ENCODE data around the gene SFSWAP.

Gene SFSWAP

GRCh38 chr12:131745706-131746105 is 34.8 kb downstream of the SFSWAP start:
- TF ChIP-seq POU2F2 (IDR thresholded peaks at IDR 0.05; ENCODE audit: low read depth, low read length) (no peak), POLR2A (IDR thresholded peaks at IDR 0.05; ENCODE audit: low read depth, low read length) (no peak), POLR2AphosphoS5 (IDR thresholded peaks at IDR 0.05; ENCODE audit: low read depth, low read length) (no peak), TAF1 (IDR thresholded peaks at IDR 0.05; ENCODE audit: low read depth, low read length) (no peak), PAX5 (IDR thresholded peaks at IDR 0.05; ENCODE audit: insufficient read depth, low read length, severe bottlenecking) (no peak), SPI1 (IDR thresholded peaks at IDR 0.05; ENCODE audit: low read depth, low read length) (no peak)
- no peak for FAIRE-seq
- DNase-seq (ENCODE audit: insufficient read length, low spot score), result no peak

- no peak for TF ChIP-seq POU2F2 (IDR thresholded peaks at IDR 0.05; ENCODE audit: low read depth, low read length)
- no peak for TF ChIP-seq PAX5 (IDR thresholded peaks at IDR 0.05; ENCODE audit: insufficient read depth, low read length, severe bottlenecking)
- no peak for TF ChIP-seq POLR2A (IDR thresholded peaks at IDR 0.05; ENCODE audit: low read depth, low read length)
- TF ChIP-seq TAF1 (IDR thresholded peaks at IDR 0.05; ENCODE audit: low read depth, low read length), result no peak
- no peak for TF ChIP-seq POLR2AphosphoS5 (IDR thresholded peaks at IDR 0.05; ENCODE audit: low read depth, low read length)
- TF ChIP-seq SPI1 (IDR thresholded peaks at IDR 0.05; ENCODE audit: low read depth, low read length), result no peak
- FAIRE-seq (no peak), DNase-seq (ENCODE audit: insufficient read length, low spot score) (no peak)
Observed at GRCh38 chr12:131747276-131748177, 36.6 kb downstream of the SFSWAP start.

GRCh38 chr12:131749618-131750315 is 38.9 kb downstream of the SFSWAP start:
- no peak for DNase-seq (ENCODE audit: insufficient read length, low spot score)
- FAIRE-seq, result no peak
- TF ChIP-seq POU2F2 (IDR thresholded peaks at IDR 0.05; ENCODE audit: low read depth, low read length), result no peak
- TF ChIP-seq POLR2AphosphoS5 (IDR thresholded peaks at IDR 0.05; ENCODE audit: low read depth, low read length), result no peak
- TF ChIP-seq POLR2A (IDR thresholded peaks at IDR 0.05; ENCODE audit: low read depth, low read length), result no peak
- TF ChIP-seq PAX5 (IDR thresholded peaks at IDR 0.05; ENCODE audit: insufficient read depth, low read length, severe bottlenecking), result no peak
- no peak for TF ChIP-seq SPI1 (IDR thresholded peaks at IDR 0.05; ENCODE audit: low read depth, low read length)
- TF ChIP-seq TAF1 (IDR thresholded peaks at IDR 0.05; ENCODE audit: low read depth, low read length), result no peak

GRCh38 chr12:131751335-131751734 is 40.4 kb downstream of the SFSWAP start:
- no peak for DNase-seq (ENCODE audit: insufficient read length, low spot score)
- TF ChIP-seq PAX5 (IDR thresholded peaks at IDR 0.05; ENCODE audit: insufficient read depth, low read length, severe bottlenecking) (no peak), POLR2AphosphoS5 (IDR thresholded peaks at IDR 0.05; ENCODE audit: low read depth, low read length) (no peak), POLR2A (IDR thresholded peaks at IDR 0.05; ENCODE audit: low read depth, low read length) (no peak), TAF1 (IDR thresholded peaks at IDR 0.05; ENCODE audit: low read depth, low read length) (no peak), SPI1 (IDR thresholded peaks at IDR 0.05; ENCODE audit: low read depth, low read length) (no peak), POU2F2 (IDR thresholded peaks at IDR 0.05; ENCODE audit: low read depth, low read length) (no peak)
- FAIRE-seq, result no peak

GRCh38 chr12:131752451-131752850 is 41.6 kb downstream of the SFSWAP start:
- DNase-seq (ENCODE audit: insufficient read length, low spot score), result no peak
- TF ChIP-seq POLR2AphosphoS5 (IDR thresholded peaks at IDR 0.05; ENCODE audit: low read depth, low read length) (no peak), SPI1 (IDR thresholded peaks at IDR 0.05; ENCODE audit: low read depth, low read length) (no peak), POU2F2 (IDR thresholded peaks at IDR 0.05; ENCODE audit: low read depth, low read length) (no peak), POLR2A (IDR thresholded peaks at IDR 0.05; ENCODE audit: low read depth, low read length) (no peak)
- FAIRE-seq, result no peak

- TF ChIP-seq TAF1 (IDR thresholded peaks at IDR 0.05; ENCODE audit: low read depth, low read length) (no peak), SPI1 (IDR thresholded peaks at IDR 0.05; ENCODE audit: low read depth, low read length) (no peak), PAX5 (IDR thresholded peaks at IDR 0.05; ENCODE audit: insufficient read depth, low read length, severe bottlenecking) (no peak), POLR2AphosphoS5 (IDR thresholded peaks at IDR 0.05; ENCODE audit: low read depth, low read length) (no peak), POLR2A (IDR thresholded peaks at IDR 0.05; ENCODE audit: low read depth, low read length) (no peak), POU2F2 (IDR thresholded peaks at IDR 0.05; ENCODE audit: low read depth, low read length) (no peak)
- no peak for FAIRE-seq
Observed at GRCh38 chr12:131753005-131753404, 42.1 kb downstream of the SFSWAP start.

GRCh38 chr12:131753757-131754156 is 42.9 kb downstream of the SFSWAP start:
- DNase-seq (ENCODE audit: insufficient read length, low spot score), result no peak
- no peak for FAIRE-seq
- TF ChIP-seq POLR2AphosphoS5 (IDR thresholded peaks at IDR 0.05; ENCODE audit: low read depth, low read length), result no peak
- no peak for TF ChIP-seq SPI1 (IDR thresholded peaks at IDR 0.05; ENCODE audit: low read depth, low read length)
- TF ChIP-seq POU2F2 (IDR thresholded peaks at IDR 0.05; ENCODE audit: low read depth, low read length), result no peak
- TF ChIP-seq POLR2A (IDR thresholded peaks at IDR 0.05; ENCODE audit: low read depth, low read length), result no peak
- TF ChIP-seq TAF1 (IDR thresholded peaks at IDR 0.05; ENCODE audit: low read depth, low read length), result no peak
- no peak for TF ChIP-seq PAX5 (IDR thresholded peaks at IDR 0.05; ENCODE audit: insufficient read depth, low read length, severe bottlenecking)

More at GRCh38 chr12:131753005-131753404, 42.1 kb downstream of the SFSWAP start:
- DNase-seq (ENCODE audit: insufficient read length, low spot score), result no peak

GRCh38 chr12:131754184-131754583 is 43.3 kb downstream of the SFSWAP start:
- no peak for FAIRE-seq
- no peak for TF ChIP-seq PAX5 (IDR thresholded peaks at IDR 0.05; ENCODE audit: insufficient read depth, low read length, severe bottlenecking)
- no peak for TF ChIP-seq POLR2AphosphoS5 (IDR thresholded peaks at IDR 0.05; ENCODE audit: low read depth, low read length)
- TF ChIP-seq POLR2A (IDR thresholded peaks at IDR 0.05; ENCODE audit: low read depth, low read length), result no peak
- TF ChIP-seq TAF1 (IDR thresholded peaks at IDR 0.05; ENCODE audit: low read depth, low read length), result no peak
- no peak for TF ChIP-seq POU2F2 (IDR thresholded peaks at IDR 0.05; ENCODE audit: low read depth, low read length)
- TF ChIP-seq SPI1 (IDR thresholded peaks at IDR 0.05; ENCODE audit: low read depth, low read length), result no peak
- DNase-seq (ENCODE audit: insufficient read length, low spot score), result no peak

All from GM12891 (cell line).